CD4-positive, alpha-beta T cell treated with Interleukin-17A for 4 hours (primary cell): ENCODE results near the gene ANKS6.

Source experiments
- DNase-seq: peaks from one replicate; pipeline ENCODE4 v3.0.0-alpha.2; 2020; ENCODE audit warnings: mixed read lengths

ANKS6 gene

DNA sequence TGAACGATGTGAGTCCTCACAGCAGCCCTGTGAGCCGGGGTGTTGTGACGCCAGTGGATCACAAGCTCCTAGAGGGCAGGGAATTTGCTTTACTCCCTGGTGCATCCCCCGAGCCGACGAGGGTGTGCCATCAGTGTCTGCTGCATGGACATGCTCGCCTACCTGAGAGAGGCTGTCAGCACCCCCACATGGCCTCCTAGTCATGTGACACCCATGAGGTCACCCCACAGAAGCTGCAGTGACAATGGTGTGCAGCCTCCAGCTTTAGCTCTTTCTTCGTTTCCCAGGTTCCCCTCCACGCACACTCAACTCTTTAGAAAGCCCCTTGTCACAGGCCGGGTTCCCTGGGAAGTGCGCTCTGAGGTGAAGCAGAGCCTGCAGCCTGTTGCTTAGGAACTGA is 67.9 kb downstream of the ANKS6 start:
- no peak for DNase-seq

DNA sequence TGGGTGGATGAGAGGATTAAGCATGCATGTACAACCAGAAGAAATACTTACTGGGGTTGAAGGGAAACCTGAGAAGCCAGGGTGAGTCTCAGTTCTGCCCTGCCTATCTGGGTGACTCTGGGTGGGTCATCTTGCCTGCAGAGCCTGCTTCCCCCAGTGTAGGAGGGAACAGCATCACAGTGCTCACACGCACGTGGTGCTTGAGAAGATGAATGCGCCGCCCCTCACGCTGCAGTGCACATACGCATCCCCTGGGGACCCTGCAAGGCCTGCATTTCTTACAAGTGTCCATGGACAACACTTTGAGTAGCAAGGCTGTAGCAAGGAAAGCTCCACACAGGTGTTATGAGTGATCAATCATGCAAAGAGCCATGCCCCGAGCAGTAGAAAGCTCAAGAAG is 68.9 kb downstream of the ANKS6 start:
- DNase-seq = no peak

DNA sequence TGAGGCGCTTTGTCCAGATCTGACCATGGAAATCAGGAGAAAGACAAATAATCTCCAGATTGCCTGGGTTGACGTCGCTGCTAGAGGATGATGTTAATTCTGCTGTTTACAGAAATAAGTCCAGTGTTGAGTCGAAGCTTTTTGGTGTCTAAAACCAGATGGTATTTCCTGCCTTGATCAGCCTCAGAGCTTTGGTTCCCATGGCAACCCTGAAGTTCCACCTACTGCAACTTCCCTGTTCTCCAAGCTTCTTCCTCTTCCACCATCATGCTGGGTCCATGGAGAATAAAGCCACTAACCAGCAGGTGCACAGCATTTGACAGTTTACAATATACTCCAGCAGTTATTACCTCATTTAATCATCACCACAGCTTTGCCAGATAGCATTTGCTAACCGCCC is 69.6 kb downstream of the ANKS6 start:
- DNase-seq = no peak

DNA sequence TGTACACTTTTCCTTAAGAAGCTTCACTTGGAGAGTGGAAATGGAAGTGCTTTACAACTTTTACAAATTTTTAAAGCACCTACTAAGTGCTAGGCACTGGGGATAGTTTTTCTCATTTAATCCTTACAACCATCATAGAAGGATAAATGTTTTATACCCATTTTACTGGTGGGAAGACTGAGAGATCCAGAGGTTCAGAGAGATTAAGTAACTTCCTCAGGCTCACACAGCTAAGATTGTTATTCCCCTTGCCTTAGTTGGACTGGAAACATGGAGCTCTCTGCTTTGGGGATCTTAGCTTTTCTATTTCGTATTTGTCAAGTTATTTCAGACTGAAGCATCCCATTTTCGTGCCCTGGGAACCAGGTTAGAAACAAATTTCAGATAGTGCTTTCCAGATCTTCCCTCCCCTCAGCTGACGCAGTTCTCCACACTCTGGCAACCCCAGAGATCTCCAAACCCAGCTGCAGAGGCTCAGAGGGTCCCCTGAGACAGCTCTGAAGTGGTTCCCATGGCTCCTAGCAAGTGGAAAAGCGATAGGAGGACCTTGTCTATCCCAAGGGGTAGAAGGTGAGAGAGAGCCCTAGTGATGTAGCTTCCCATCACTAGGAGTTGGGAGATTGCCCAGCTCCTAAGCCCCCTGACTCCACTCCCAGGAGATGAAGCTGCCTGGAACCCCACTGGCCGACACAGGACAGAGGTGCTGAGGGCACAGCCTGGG is 71.4 kb downstream of the ANKS6 start:
- no peak for DNase-seq

DNA sequence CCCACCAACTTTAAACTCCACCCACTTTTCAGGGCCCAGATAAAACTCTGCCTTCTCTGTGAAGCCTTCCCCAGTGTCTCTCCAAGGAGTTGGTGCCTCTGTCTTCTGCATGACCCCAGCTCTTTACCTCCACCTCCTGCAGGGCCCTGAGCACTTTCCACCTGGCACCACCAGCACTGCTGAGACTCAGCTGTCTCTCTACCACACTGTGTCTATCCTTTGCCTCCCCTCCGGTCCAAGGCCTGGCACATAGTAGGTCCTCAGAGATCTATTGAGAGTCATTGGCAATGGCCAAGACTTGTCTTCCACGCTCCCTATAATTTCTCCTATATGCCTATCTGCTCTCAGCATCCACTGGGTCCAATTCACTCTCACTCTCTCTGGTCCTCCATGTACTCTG is 74.7 kb downstream of the ANKS6 start:
- DNase-seq = no peak

DNA sequence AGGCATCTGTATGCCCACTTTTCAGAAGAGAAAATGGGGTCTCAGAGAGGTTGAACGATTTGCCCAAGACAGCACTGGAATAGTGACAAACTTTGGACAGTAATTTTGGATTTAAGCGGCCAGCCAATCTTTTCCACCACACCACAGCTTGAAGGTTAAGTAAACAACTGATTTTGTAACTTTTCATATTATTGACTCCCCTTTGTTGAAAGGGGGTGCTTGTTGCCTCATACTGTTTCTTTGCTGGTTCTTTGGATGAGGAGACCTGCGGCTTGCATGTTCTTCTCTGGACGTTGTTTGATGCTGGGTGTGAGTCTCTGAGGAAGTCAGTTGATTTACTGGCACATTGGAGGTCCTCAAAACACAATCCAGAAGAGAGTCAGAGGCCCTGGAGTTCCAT is 76.0 kb downstream of the ANKS6 start:
- no peak for DNase-seq

DNA sequence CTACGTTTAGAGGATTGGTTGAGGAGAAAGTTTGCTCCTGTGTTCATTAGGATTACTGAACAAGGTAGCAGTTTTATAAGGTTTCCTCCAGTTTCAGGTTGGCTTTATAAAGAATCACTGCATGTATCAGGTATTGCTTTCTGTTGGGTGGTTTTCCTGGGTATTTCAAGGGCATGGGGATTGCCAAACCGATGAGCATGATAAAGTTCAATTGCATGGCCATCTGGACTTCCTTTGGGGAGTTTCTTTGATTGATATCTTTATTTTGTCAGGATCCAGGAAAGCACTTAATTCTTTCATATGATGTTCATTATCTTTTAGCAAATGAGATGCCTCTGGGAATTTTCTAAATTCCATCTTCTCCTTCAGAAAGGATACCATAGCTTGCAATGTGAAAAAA is 77.3 kb downstream of the ANKS6 start:
- no peak for DNase-seq

DNA sequence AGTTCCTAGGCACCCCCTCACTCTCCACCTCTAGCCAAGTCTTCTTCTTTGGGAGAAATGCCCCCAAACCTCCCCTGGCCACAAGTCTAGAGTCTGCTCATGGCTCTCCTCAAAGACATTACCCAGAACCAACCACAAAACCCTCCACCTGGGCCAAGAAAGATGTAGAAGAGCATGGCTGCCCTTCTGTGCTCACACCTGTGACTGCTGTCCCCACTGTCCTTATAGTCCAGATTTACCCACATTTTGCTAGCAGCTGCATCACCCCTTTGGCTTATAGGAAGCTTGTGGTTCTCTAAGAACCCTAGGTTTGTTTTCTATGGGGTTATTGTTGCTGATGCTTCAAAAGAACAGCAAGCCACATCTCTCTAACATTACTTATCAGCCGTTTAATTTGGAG is 81.5 kb downstream of the ANKS6 start:
- no peak for DNase-seq

DNA sequence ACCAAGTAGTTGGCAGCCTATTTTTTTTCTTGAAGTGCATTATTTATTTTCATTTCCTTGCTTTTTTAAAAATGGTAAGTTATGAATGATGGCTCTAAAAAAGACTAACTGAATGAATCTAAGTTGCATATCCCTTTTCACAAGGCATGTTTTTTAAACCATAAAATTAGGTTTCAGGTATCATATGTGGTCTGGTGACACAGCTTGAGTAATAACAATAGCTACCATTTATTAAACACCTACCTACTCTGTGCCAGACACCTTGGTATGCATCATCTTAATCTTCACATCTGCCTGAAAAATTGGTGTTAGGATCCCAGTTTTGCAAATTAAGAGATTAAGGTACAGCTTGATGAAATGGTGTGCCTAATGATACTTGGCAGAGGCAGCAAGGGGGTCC is 83.4 kb downstream of the ANKS6 start:
- DNase-seq = no peak

DNA sequence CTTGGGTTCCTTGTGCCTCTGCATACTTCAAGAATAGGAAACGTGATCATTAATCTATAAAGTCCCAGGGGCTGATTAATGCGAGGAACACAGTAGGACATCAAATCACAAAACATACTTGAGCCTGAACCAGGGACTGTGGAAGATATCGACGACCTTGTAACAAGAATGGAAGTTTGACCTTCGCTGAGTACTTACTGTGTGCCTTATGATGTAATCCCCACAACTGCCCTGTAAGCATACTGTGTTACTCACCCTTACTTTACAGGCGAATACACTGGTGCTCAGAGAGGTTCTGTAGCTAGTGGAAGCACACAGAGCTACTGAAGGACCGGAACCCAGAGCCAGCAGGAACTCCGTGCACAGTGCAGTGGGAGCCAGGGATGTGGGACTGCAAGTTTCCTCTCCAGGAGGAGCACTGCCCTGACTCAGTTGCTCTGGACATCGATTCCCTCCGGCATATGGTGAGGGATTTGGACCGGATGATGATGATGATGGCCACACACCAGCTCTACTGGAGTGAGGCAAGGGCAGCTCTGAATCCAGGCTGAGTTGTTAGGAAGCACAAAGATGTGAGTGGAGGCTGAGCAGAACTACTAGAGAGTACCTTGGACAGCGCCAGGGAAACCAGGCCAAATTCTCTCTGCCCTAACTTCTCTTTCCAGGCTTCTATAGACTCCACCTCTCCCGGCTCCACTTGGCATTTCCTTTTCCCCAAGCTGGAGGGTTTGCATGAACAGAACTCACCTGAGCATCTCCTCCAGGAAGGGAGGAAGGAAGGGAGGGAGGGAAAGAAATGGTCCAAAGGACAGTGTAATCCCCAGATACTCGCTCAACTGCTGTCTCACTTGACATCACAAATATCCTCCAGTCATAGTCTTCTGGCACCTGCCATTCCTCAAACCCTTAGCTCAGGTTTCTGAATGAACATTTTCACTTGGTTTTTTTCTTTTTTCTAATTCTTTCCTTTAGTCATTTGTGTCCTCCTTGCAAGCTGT is 86.1 kb downstream of the ANKS6 start:
- no peak for DNase-seq

DNA sequence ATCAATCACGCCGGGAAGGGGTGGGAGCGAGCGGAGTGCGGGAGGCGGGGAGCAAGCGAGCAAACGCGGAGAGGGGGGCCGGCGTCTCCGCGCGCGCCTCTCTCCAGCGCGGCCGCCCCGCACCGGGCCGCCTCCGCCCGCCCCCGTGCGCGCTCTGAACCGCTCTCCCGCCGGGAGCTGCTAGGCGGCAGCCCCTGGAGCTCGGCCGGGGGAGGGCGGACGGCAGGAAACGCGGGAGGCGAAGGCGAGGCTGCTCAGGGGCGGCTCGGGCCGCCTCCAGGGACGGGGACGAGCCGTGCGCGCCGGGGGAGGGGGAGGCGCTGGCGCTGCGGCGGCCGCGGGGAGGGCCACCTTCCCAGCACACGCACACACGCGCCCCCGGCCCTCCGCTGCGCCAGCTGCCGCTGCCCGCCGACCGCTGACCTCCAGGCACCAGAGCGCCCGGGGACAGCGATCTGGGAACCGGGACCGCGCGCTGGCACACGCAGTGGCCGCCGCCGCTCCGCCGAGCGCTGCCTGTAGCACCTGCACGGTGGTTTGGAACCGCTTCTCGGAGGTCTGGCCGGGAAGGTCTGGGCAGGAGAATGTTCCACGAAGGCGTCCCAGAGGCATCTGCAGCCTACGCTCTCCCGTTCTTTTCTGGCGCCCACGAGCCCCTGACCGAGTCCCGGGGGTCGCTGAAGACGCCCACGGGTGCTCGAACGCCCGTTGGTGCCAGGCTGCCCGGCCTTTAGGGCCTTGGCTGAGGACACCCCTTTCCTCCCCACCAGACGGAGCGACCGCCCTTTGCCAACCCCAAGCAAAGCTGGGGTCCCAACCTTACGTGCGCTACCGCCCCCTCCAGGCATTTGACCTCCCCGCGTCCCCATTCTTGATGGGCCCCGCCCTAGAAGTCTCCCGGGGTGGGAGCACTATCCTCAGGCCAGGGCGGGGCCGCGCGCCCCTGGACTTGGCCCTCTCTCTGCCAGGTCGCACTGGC is 87.1 kb downstream of the ANKS6 start, which contains the start of gene GABBR2:
Gene GABBR2 (minus strand): TSS at position 3 of the 979 bp plus-strand sequence. CDS start 198 bp downstream, outside the sequence.
- no peak for DNase-seq

DNA sequence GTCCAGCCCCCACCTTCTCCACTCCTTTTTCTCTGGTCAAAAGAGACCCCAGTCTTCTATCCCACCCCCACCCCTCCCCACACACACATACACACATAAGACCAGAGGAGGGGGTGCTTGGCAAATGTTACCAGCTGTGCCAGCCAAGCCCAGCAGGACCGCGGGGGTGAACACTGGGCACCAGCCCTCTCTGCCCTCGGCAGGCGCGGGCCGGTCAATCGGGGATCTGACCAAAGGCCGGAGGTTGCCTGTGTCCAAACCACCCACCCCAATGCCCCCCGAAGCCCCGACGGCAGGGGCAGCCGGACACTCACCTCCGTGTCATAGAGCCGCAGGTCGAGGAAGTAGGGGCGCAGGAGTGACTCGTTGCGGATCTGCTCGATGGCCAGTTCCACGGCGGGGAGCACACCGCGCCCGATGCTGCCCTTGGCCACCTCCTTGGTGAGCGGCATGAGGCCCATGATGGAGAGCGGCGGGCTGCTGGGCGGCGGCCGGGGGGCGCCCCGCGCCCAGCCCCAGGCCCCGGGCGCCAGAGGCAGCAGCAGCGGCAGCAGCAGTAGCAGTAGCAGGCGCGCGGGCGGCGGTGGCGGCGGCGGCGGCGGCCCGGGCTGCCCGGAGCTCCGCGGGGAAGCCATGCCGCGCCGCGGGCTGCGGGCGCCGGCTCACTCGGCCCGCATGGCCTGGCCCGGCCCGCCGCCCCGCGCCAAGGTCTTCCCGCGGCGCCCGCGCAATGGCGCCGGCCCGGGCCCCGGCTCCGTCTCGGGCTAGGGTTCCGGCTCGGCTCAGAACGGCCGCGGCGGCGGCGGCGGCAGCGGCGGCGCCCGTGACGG is 88.0 kb downstream of the ANKS6 start:
- no peak for DNase-seq

DNA sequence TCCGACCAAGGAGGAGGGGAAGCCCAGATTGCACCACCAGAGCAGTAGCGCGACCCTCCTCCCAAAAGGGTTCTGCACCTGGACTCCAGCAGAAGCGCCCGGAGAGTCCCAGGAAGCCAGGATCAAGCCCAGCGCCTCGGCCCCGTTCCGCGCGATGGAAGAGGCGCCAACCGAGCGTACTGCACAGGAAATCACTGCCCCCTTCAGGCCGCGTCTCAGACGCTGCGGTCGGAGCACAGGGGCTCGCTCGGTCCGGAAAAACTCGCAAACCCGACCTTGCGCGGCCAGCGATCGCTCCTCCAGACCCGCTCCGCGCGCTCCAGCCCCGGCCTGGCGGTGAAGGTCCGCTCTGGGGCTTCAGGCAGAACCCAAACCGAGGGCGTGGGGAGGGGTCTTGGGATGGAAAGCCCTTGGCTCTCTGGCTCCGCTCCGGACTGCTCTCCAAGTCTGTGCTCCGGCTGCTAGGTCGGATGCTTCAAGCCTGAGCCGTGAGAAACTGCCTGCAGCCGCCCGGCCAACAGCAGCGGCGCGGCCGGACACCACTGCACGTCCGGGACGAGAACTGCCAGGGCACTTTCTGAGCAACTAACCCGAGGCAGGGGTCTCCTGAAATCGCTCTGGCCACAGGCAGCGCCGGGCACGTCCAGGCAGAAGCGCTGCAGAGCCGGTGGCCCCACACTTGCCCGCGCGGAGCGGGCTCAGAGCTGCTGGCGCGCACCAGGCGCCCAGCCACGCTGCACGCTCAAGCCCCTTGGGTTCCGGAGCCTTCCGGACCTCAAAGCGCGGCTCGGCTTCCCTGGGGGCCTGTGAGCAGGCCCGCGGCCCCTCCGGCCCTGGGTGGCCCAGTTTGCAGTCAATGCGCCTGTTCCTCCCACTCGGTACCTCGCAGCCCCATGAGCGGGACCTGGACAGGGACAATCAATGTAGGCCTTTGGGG is 88.9 kb downstream of the ANKS6 start:
- DNase-seq = no peak

DNA sequence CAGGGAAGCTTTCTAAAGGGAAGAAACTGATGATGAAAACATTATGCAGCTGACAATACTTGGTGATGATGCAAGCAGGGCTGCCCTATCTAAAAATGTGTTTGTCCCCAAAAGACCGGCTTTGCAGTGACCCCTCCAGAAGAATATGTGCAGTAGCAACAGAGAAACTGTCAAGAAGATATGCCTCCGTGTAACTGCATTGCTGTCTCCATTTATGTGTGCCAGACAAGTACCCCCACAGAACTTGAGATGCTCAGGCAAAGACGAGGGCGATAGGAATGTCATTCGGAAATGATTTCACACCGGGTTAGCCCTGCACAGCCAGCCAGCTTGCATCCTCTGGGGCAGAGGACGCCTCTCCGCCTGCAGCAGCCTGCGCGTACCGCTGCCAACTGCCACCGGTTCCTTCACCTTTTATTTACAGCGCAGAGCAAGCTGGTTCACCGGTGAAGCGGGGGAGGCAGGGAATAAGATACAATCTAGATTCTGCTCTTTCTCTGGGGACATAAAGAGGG is 89.6 kb downstream of the ANKS6 start:
- DNase-seq = no peak

DNA sequence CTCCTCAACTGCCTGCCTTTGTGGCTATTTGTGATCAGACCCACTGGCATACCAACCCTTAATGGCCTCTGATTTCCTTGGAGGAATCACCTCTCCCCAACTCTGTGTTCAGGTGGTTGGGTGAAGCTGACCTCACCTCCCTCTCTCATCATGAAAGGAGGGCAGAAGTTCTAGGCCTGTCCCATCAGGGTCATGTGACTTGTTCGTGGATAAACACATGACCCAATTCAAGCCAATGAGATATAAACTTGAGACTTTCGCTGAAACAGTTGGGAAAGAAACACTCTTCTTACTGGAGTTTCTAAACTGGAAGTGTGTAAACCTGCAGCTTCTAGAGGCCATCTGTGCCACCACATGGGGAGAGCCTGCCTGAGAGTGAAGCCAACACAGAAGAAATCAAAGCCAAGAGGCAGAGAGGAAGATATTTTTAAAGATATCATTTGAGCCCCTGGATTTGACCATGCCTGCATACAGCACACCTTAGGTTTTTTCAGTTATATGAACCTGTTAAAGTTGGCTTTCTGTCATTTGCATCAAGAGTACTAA is 93.4 kb downstream of the ANKS6 start:
- DNase-seq = no peak

DNA sequence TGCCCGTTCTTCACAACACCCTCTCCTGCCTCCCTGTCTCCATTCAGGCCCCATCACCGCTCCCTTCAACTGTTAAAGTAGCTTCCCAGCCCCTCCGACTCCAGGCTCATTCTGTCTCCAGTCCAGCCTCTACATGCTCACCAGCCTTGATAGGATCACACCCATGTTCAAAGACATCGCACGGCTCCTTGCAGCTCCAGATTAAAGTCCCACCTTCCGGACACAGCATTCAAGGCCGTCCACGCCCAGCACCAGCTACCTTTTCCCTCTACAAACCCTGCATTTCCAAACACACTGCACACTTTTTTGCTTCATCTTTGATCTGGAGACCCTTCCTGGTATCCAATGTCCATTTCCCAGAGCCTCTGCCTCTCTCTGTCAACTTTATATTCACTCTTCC is 94.0 kb downstream of the ANKS6 start:
- no peak for DNase-seq

DNA sequence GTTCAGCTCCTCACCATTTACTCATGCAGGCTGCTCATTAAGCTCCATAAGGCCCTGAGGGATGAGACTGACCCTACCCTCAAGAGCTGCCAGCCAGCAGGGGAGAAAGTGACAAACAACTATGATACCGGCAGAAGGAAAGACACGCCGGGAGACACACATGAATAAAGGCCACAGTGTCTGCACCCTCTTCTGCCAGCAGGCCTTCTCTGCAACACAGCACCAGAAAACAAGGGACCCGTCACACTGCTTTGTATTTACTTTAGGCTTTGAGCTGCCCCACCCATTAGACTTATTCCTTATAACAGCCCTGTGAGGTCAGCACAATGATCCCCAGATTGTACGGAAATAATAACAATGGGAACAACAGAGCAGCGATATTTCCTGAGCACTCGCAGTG is 94.8 kb downstream of the ANKS6 start:
- DNase-seq = no peak

DNA sequence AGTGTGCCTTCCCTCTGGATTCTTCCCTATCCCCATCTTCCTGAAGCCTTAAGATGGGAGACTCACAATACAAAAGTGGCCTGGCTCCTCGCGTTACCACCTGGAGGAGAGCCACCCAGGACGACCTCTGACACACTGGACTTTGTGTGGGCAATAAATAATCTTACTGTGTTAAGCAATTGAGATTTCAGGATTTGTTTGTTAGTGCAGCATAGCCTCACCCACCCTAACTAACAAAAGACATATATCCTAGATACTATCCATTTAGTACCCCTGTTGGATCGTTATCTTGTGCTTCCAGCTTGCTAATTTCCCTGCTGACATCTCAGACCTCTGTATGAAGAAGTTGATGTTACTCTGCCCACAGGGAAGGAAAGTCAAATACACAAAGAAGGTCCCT is 95.6 kb downstream of the ANKS6 start:
- DNase-seq = no peak

DNA sequence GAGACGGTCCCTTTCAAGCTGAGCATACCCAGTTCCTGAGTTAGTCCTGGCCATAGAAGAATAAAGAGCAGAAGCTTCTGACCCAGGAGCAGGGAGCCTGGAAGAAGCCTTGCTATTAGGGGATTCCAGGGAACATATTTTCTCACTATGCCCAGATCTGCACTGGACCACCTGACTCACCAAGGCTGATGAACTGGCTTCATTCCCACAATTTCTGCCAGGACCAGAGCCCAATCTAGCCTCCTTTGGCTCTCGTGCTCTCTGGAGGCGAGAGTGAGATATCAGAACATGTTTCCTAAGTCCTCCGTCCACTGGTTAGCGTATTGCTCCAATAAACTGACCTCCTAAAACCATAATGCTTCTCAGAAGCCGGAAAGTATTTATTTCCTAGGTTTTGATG is 97.5 kb downstream of the ANKS6 start:
- DNase-seq = no peak

DNA sequence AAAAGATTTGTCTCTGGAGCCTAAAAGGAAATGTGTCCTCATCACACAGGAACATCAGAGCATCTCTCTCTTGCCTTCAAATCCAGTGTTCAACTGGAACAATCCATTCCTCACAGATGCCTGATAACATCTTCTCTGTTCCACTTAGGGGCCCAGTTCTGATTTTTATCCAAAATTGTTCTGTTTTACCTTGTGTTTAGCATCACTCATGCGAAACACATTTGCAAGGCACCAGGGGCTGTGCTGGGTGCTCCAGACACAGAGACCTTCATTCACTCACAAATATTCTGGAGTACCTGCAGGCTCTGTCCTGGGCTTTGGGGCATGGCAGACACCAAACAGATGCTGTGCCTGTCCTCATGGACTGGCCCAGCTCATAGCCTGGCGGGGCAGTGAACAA is 101.4 kb downstream of the ANKS6 start:
- no peak for DNase-seq
